ENCODE measurements around the gene BCS1L. TPM values are rescaled to one million over a fixed set of nuclear protein-coding genes. Genes with fewer than 3 reads are reported as not detected.
A peak's percentile ranks its signal among the peaks of the same experiment; 100 is the strongest.

The BCS1L gene
- total and polyA plus RNA-seq, 2 of the 13 experiments (the other 11 are each of a cell fraction or from before 2014, with no cell fraction given), result 48.9 to 76.0 TPM

DNA sequence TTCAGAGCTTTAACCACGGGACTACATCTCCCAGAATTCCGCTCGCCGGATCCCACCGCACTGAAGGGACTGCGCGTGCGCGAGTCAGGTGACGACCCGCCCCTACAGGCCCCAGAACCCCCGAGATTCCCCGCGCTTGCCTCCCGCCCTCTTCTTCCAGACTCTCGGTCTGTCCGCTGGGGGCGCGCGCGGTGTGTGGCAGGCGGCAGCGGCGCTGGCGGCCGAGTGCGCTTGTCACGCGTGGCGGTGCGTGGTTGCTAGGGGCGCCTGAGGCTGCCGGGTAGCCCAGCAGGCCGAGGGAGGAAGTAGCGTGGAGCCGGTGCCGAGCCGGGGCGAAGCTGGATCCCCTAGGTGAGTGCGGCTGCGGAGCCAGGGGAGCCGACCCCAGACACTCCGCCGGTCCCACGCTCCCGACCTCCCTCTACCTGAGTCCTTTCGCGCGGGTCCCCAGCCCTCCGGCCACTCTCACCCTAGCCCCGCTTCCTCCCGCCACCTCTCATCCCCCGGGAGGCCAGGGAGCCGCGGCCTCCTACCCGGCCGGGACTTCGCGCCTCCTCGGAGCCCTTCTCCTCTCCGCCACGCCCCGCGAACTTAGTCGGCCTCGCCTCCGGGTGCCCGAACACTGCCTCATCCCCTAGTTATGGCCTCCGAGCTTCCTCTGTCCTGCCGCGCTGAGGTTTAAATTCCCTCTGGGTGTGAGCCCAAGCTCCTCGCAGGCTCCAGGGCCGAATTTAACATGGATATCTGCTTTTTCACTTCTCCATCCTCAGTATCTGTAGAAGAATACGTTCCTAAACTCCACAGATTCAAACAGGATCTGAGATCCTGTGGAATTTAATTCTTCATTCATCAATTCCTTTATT lies 51.4 kb downstream of the BCS1L start, which contains the start of gene TTLL4 (continued):
- TF ChIP-seq, protein P1, sequence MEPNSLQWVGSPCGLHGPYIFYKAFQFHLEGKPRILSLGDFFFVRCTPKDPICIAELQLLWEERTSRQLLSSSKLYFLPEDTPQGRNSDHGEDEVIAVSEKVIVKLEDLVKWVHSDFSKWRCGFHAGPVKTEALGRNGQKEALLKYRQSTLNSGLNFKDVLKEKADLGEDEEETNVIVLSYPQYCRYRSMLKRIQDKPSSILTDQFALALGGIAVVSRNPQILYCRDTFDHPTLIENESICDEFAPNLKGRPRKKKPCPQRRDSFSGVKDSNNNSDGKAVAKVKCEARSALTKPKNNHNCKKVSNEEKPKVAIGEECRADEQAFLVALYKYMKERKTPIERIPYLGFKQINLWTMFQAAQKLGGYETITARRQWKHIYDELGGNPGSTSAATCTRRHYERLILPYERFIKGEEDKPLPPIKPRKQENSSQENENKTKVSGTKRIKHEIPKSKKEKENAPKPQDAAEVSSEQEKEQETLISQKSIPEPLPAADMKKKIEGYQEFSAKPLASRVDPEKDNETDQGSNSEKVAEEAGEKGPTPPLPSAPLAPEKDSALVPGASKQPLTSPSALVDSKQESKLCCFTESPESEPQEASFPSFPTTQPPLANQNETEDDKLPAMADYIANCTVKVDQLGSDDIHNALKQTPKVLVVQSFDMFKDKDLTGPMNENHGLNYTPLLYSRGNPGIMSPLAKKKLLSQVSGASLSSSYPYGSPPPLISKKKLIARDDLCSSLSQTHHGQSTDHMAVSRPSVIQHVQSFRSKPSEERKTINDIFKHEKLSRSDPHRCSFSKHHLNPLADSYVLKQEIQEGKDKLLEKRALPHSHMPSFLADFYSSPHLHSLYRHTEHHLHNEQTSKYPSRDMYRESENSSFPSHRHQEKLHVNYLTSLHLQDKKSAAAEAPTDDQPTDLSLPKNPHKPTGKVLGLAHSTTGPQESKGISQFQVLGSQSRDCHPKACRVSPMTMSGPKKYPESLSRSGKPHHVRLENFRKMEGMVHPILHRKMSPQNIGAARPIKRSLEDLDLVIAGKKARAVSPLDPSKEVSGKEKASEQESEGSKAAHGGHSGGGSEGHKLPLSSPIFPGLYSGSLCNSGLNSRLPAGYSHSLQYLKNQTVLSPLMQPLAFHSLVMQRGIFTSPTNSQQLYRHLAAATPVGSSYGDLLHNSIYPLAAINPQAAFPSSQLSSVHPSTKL (CRISPR knock-in tag; IDR thresholded peaks at IDR 0.05), result peak; percentile 80
- no peak for TF ChIP-seq KAT2B (IDR thresholded peaks at IDR 0.05; ENCODE audit: borderline replicate concordance, low read depth, low read length)
- peak; percentile 88; the same call in 1 of the 2 replicates for TF ChIP-seq RNF2 (conservative IDR thresholded peaks at IDR 0.05; ENCODE audit: low read depth)
- TF ChIP-seq ZNF230 (CRISPR knock-in tag; IDR thresholded peaks at IDR 0.05), result peak; percentile 99
- TF ChIP-seq GABPA (IDR thresholded peaks at IDR 0.05; ENCODE audit: low read depth, low read length), result peak; percentile 47; the same call in 1 of the 2 replicates
- TF ChIP-seq GABPA (CRISPR knock-in tag; IDR thresholded peaks at IDR 0.05; ENCODE audit: low read depth), result peak; percentile 84
- TF ChIP-seq ZKSCAN1 (IDR thresholded peaks at IDR 0.05; ENCODE audit: low read length), result no peak
- TF ChIP-seq, protein P2, sequence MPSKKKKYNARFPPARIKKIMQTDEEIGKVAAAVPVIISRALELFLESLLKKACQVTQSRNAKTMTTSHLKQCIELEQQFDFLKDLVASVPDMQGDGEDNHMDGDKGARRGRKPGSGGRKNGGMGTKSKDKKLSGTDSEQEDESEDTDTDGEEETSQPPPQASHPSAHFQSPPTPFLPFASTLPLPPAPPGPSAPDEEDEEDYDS (CRISPR knock-in tag; IDR thresholded peaks at IDR 0.05), result peak; percentile 51; the same call in 1 of the 2 replicates
- TF ChIP-seq AGO2 (optimal IDR thresholded peaks at IDR 0.05; ENCODE audit: low read depth, low read length), result peak; percentile 93
- TF ChIP-seq, protein P3, sequence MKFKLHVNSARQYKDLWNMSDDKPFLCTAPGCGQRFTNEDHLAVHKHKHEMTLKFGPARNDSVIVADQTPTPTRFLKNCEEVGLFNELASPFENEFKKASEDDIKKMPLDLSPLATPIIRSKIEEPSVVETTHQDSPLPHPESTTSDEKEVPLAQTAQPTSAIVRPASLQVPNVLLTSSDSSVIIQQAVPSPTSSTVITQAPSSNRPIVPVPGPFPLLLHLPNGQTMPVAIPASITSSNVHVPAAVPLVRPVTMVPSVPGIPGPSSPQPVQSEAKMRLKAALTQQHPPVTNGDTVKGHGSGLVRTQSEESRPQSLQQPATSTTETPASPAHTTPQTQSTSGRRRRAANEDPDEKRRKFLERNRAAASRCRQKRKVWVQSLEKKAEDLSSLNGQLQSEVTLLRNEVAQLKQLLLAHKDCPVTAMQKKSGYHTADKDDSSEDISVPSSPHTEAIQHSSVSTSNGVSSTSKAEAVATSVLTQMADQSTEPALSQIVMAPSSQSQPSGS (CRISPR knock-in tag; IDR thresholded peaks at IDR 0.05), result peak; percentile 88; the same call in 1 of the 2 replicates
- peak; percentile 74 for TF ChIP-seq TARDBP (CRISPR knock-in tag; IDR thresholded peaks at IDR 0.05)
- TF ChIP-seq, protein P4, sequence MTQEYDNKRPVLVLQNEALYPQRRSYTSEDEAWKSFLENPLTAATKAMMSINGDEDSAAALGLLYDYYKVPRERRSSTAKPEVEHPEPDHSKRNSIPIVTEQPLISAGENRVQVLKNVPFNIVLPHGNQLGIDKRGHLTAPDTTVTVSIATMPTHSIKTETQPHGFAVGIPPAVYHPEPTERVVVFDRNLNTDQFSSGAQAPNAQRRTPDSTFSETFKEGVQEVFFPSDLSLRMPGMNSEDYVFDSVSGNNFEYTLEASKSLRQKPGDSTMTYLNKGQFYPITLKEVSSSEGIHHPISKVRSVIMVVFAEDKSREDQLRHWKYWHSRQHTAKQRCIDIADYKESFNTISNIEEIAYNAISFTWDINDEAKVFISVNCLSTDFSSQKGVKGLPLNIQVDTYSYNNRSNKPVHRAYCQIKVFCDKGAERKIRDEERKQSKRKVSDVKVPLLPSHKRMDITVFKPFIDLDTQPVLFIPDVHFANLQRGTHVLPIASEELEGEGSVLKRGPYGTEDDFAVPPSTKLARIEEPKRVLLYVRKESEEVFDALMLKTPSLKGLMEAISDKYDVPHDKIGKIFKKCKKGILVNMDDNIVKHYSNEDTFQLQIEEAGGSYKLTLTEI (CRISPR knock-in tag; conservative IDR thresholded peaks at IDR 0.05), result no peak
- TF ChIP-seq FOSL1 (CRISPR knock-in tag; IDR thresholded peaks at IDR 0.05; ENCODE audit: borderline replicate concordance), result no peak
- TF ChIP-seq MED13 (CRISPR knock-in tag; IDR thresholded peaks at IDR 0.05), result peak; percentile 87
- TF ChIP-seq, protein P5, sequence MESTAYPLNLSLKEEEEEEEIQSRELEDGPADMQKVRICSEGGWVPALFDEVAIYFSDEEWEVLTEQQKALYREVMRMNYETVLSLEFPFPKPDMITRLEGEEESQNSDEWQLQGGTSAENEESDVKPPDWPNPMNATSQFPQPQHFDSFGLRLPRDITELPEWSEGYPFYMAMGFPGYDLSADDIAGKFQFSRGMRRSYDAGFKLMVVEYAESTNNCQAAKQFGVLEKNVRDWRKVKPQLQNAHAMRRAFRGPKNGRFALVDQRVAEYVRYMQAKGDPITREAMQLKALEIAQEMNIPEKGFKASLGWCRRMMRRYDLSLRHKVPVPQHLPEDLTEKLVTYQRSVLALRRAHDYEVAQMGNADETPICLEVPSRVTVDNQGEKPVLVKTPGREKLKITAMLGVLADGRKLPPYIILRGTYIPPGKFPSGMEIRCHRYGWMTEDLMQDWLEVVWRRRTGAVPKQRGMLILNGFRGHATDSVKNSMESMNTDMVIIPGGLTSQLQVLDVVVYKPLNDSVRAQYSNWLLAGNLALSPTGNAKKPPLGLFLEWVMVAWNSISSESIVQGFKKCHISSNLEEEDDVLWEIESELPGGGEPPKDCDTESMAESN (CRISPR knock-in tag; conservative IDR thresholded peaks at IDR 0.05), result peak; percentile 85
- no peak; the same call in 1 of the 2 replicates for TF ChIP-seq ZNF572 (CRISPR knock-in tag; IDR thresholded peaks at IDR 0.05)
- no peak for TF ChIP-seq FOXP1 (IDR thresholded peaks at IDR 0.05)
- TF ChIP-seq FOXP1 (CRISPR knock-in tag; IDR thresholded peaks at IDR 0.05), result 0 out of 2 replicates have a peak, but pooled peaks have one; percentile 17
- no peak; the same call in 1 of the 2 replicates for TF ChIP-seq CHCHD3 (CRISPR knock-in tag; IDR thresholded peaks at IDR 0.05)
- TF ChIP-seq HNRNPH1 (optimal IDR thresholded peaks at IDR 0.05; ENCODE audit: low read depth, low read length), result no peak
- peak; percentile 96 for TF ChIP-seq PHF8 (CRISPR knock-in tag; IDR thresholded peaks at IDR 0.05)

Measured in HepG2 (cell line).